DOHH2 (cell line): ENCODE measurements around the gene ACTR5.

Experiments
- H3F3A ChIP-seq: fragments of 200-600 bp; sonication (generic), shearing (Covaris generic); 2 replicates; pipeline ENCODE4 v1.6.0; 2016; ENCODE audit warnings: antibody characterized with exemption, mild to moderate bottlenecking; ENCODE audit not compliant: control insufficient read depth, insufficient read depth
- H3K27ac ChIP-seq: fragments of 200-600 bp; sonication (generic); 2 replicates; pipeline ENCODE4 v1.5.1; 2014; ENCODE audit warnings: low read depth, mild to moderate bottlenecking, low read length, moderate library complexity
- H3K27me3 ChIP-seq: fragments of 200-600 bp; sonication (generic); 2 replicates; pipeline ENCODE4 v1.6.1; 2014; ENCODE audit warnings: mild to moderate bottlenecking, low read length, mixed read lengths; ENCODE audit not compliant: control insufficient read depth
- H3K36me3 ChIP-seq: fragments of 200-600 bp; sonication (generic); 2 replicates; pipeline ENCODE4 v1.6.1; 2014; ENCODE audit warnings: mild to moderate bottlenecking, low read length, moderate library complexity, mixed read lengths; ENCODE audit not compliant: control insufficient read depth
- H3K4me1 ChIP-seq: fragments of 200-600 bp; sonication (generic); 2 replicates; pipeline ENCODE4 v1.6.1; 2014; ENCODE audit warnings: mild to moderate bottlenecking, low read length, mixed read lengths; ENCODE audit not compliant: control insufficient read depth
- H3K4me2 ChIP-seq: fragments of 200-600 bp; sonication (generic); 2 replicates; pipeline ENCODE4 v1.6.0; 2014; ENCODE audit warnings: mild to moderate bottlenecking, low read length, moderate library complexity
- H3K4me3 ChIP-seq: fragments of 200-600 bp; sonication (generic); 2 replicates; pipeline ENCODE4 v1.5.1; 2014; ENCODE audit warnings: mild to moderate bottlenecking, low read length, mixed read lengths
- H3K79me2 ChIP-seq: fragments of 200-600 bp; sonication (generic); 2 replicates; pipeline ENCODE4 v1.6.1; 2014; ENCODE audit warnings: mild to moderate bottlenecking, low read length, mixed read lengths; ENCODE audit not compliant: control insufficient read depth
- H3K9me2 ChIP-seq: fragments of 200-600 bp; sonication (generic); replicated peaks from 2 replicates; pipeline ENCODE4 v1.6.1; 2014; ENCODE audit warnings: mild to moderate bottlenecking, low read length, mixed read lengths; ENCODE audit not compliant: control insufficient read depth
- H3K9me3 ChIP-seq: fragments of 200-600 bp; sonication (generic); 2 replicates; pipeline ENCODE4 v1.6.1; 2014; ENCODE audit warnings: antibody characterized with exemption, low read length, mixed read lengths; ENCODE audit not compliant: control insufficient read depth, insufficient read depth
- H4K20me1 ChIP-seq: fragments of 200-600 bp; sonication (generic); 2 replicates; pipeline ENCODE4 v1.6.0; 2014; ENCODE audit warnings: low read depth, mild to moderate bottlenecking, antibody characterized with exemption, low read length, moderate library complexity; ENCODE audit not compliant: control insufficient read depth, insufficient read depth
- EZH2phosphoT487 ChIP-seq: fragments of 200-600 bp; sonication (generic); IDR thresholded peaks from 2 replicates; pipeline ENCODE4 v1.6.1; 2017; ENCODE audit warnings: borderline replicate concordance, mild to moderate bottlenecking, antibody characterized with exemption, low read length, moderate library complexity, mixed read lengths
- TF ChIP-seq, protein P1 (sequence below): fragments of 200-600 bp; sonication (generic); IDR thresholded peaks from one replicate; pipeline ENCODE4 v1.5.1; 2014; ENCODE audit warnings: antibody characterized with exemption, mild to moderate bottlenecking, low read depth, low read length; ENCODE audit not compliant: poor library complexity, severe bottlenecking

The ACTR5 gene

DNA sequence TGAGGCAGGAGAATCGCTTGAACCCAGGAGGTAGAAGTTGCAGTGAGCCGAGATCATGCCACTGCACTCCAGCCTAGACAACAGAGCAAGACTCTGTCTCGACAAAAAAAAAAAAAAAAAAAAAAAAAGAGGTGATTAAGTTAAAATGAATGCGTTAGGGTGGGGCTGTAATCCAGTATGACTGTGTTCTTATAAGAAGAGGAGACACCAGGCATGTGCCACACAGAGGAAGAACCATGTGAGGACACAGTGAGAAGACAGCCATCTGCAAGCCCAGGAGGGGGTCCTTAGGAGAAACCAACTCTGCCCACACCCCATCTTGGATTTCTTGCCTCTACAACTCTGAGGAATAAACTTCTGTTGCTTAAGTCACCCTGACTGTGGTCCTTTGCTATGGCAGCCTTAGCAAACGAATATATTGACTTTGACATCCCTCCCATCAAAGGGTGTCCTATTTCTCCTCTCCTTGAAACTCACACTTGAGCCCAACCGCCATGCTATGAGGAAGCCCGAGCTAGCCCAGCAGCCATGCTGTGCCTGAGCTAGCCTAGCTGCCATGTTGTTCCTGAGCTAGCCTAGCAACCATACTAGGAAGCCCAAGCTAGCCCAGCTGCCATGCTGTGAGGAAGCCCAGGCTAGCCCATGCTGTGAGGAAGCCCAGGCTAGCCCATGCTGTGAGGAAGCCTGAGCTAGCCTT is 41.4 kb downstream of the ACTR5 start:
- Histone ChIP-seq H3K9me3 (no peaks in the 10 kb centered on the region), H3K36me3 (no peaks in the 10 kb centered on the region), H3K27ac (no peak overlapping the region), H3K4me3 (no peak overlapping the region), H3K9me2 (no peaks in the 10 kb centered on the region), H3K4me2 (no peak overlapping the region), H3K27me3 (no peaks in the 10 kb centered on the region), H3F3A (no peaks in the 10 kb centered on the region), H3K4me1 (0 out of 2 replicates have a peak, but pooled peaks cover 3% of the 10 kb centered on the region), H4K20me1 (no peaks in the 10 kb centered on the region), H3K79me2 (no peaks in the 10 kb centered on the region)
- no peak for TF ChIP-seq EZH2phosphoT487
- TF ChIP-seq, protein P1, sequence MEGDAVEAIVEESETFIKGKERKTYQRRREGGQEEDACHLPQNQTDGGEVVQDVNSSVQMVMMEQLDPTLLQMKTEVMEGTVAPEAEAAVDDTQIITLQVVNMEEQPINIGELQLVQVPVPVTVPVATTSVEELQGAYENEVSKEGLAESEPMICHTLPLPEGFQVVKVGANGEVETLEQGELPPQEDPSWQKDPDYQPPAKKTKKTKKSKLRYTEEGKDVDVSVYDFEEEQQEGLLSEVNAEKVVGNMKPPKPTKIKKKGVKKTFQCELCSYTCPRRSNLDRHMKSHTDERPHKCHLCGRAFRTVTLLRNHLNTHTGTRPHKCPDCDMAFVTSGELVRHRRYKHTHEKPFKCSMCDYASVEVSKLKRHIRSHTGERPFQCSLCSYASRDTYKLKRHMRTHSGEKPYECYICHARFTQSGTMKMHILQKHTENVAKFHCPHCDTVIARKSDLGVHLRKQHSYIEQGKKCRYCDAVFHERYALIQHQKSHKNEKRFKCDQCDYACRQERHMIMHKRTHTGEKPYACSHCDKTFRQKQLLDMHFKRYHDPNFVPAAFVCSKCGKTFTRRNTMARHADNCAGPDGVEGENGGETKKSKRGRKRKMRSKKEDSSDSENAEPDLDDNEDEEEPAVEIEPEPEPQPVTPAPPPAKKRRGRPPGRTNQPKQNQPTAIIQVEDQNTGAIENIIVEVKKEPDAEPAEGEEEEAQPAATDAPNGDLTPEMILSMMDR = no peak

DNA sequence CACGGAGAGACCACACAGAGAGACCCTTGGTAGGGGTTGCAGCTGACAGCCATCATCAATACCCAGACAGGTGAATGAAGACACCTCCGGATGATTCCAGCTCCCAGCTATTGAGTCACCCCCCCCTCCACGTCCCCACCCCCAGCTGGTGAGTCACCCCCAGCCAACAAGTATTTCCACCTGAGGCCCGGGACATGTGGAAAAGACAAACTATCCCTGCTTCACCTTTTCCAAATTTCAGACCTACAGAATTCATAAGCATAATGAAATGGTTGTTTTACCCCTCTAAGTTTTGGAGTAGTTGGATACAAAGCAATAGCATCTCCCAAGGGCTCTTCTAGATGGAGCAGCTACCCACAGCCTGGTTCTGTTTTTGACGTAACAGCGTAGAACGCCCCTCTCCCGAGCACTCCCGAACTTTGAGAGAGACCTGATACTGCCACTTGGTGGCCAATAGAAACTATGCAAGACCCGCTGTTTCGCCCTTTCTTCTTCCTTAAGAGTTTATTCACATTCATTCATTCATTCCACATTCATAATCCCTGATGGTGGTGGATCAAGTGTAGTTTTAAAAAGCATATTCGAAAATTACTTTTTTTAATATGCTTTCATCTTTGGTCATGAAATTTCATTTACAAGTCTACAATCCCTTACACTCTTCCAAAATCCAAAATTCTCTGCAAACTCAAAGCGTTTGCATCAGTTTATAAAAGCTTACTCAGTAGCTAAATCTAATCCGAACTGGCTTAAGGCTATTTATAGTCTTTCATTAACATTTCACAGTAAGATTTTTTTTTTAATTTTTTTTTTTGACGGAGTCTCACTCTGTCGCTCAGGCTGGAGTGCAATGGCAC is 42.2 kb downstream of the ACTR5 start:
- no peaks in the 10 kb centered on the region for H3K79me2 ChIP-seq
- H3K4me3 ChIP-seq = no peak overlapping the region
- no peaks in the 10 kb centered on the region for H3K9me2 ChIP-seq
- no peaks in the 10 kb centered on the region for H3K36me3 ChIP-seq
- H3K27ac ChIP-seq = no peak overlapping the region
- H3F3A ChIP-seq = no peaks in the 10 kb centered on the region
- no peaks in the 10 kb centered on the region for H4K20me1 ChIP-seq
- 0 out of 2 replicates have a peak, but pooled peaks cover 3% of the 10 kb centered on the region for H3K4me1 ChIP-seq
- 0 out of 2 replicates have a peak overlapping the region, but pooled peaks have one; percentile 25 for H3K4me2 ChIP-seq
- no peaks in the 10 kb centered on the region for H3K27me3 ChIP-seq
- TF ChIP-seq, protein P1 = peak; percentile 86
- TF ChIP-seq EZH2phosphoT487 = no peak
- H3K9me3 ChIP-seq = no peaks in the 10 kb centered on the region

DNA sequence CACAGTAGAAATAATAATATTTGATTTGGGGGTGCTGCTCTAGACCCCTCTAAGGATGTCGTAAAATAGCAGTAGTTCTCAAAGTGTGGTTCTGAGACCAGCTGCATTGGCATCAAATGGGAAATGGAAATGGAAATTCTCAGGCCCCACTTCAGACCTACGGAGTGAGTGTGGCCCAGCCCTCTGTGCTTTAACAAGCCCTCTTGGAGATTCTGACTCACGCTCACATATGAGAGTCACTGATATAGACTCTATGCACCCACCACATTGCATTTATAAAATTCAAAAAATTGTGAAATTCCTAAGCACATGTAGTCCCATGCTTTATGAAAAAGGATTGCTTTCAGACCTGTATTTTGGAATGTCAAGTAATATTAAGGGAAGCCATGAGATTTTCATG is 43.0 kb downstream of the ACTR5 start:
- H3K4me1 ChIP-seq = 0 out of 2 replicates have a peak, but pooled peaks cover 3% of the 10 kb centered on the region
- H4K20me1 ChIP-seq = no peaks in the 10 kb centered on the region
- H3F3A ChIP-seq = no peaks in the 10 kb centered on the region
- H3K4me2 ChIP-seq = no peak overlapping the region
- H3K9me3 ChIP-seq = no peaks in the 10 kb centered on the region
- no peaks in the 10 kb centered on the region for H3K9me2 ChIP-seq
- H3K27me3 ChIP-seq = no peaks in the 10 kb centered on the region
- TF ChIP-seq, protein P1 = no peak
- TF ChIP-seq EZH2phosphoT487 = no peak
- no peaks in the 10 kb centered on the region for H3K36me3 ChIP-seq
- H3K79me2 ChIP-seq = no peaks in the 10 kb centered on the region
- no peak overlapping the region for H3K4me3 ChIP-seq
- H3K27ac ChIP-seq = no peak overlapping the region
